PFSK-1 (cell line): ENCODE measurements around the gene PHACTR2.

Experiments used
- FOXP2 ChIP-seq: optimal IDR thresholded peaks from 2 replicates; pipeline ENCODE3; 2011; ENCODE audit warnings: borderline replicate concordance, control low read depth, inconsistent platforms; ENCODE audit not compliant: insufficient read depth; ENCODE audit errors: extremely low read length, extremely low read depth
- POLR2AphosphoS5 ChIP-seq: IDR thresholded peaks from 2 replicates; pipeline ENCODE4 v1.6.1; 2012; ENCODE audit warnings: low read depth, mild to moderate bottlenecking, control low read depth, low read length, moderate library complexity
- SIN3A ChIP-seq: IDR thresholded peaks from 2 replicates; pipeline ENCODE4 v1.6.1; 2012; ENCODE audit warnings: mild to moderate bottlenecking, low read length, moderate library complexity, borderline replicate concordance; ENCODE audit not compliant: insufficient read depth
- TAF1 ChIP-seq: IDR thresholded peaks from 2 replicates; pipeline ENCODE4 v1.6.1; 2012; ENCODE audit warnings: low read length, control low read depth, borderline replicate concordance; ENCODE audit not compliant: insufficient read depth
- TF ChIP-seq, protein P1 (sequence below), 2 experiments: IDR thresholded peaks; 2 replicates each; pipeline versions ENCODE4 v1.6.1 to v1.8.0; 2011 to 2012; ENCODE audit warnings: low read depth in 2 of 2, low read length in 2 of 2, control low read depth in 1 of 2, inconsistent platforms in 1 of 2, mild to moderate bottlenecking in 1 of 2, moderate library complexity in 1 of 2; ENCODE audit not compliant: insufficient read depth in 1 of 2

Gene PHACTR2

DNA sequence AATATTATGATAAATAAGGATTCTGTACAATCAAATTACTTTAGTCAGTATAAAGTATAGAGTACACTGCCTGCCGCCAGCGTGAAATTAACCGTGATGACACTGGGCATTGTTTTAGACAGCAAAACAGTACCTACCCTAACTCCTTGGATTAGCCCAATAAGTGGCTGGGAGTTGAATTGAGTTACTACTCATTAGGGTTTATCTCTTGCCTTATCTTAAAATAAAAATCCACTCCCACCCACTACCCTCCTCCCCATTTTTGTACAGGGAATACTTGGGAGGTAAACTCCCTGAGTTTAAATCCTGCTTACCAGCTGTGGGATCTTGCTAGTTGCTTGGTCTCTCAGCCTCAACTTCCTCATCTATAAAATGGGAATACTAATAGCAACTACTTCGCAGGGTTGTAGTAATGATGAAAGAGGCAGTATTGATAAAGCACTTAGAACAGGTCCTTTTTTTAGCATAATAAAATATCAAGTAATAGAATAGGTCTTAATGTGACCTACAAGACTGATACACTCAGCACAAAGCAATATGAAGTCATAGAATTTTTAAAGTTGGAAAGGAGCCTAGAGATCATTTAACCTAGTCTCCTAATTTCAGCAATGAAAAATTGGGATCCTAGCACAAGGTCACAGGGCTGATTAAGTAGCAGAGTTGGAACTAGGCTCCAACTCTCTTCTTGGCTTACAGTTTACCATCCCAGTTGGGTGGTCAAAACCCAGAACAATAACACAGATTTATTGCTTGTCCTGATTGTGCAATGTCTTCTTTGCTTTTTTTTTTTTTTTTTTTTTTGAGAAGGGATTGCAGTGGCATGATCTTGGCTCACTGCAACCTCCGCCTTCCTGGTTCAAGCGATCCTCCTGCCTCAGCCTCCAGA is 23.8 kb downstream of the PHACTR2 start:
- TF ChIP-seq, protein P1, sequence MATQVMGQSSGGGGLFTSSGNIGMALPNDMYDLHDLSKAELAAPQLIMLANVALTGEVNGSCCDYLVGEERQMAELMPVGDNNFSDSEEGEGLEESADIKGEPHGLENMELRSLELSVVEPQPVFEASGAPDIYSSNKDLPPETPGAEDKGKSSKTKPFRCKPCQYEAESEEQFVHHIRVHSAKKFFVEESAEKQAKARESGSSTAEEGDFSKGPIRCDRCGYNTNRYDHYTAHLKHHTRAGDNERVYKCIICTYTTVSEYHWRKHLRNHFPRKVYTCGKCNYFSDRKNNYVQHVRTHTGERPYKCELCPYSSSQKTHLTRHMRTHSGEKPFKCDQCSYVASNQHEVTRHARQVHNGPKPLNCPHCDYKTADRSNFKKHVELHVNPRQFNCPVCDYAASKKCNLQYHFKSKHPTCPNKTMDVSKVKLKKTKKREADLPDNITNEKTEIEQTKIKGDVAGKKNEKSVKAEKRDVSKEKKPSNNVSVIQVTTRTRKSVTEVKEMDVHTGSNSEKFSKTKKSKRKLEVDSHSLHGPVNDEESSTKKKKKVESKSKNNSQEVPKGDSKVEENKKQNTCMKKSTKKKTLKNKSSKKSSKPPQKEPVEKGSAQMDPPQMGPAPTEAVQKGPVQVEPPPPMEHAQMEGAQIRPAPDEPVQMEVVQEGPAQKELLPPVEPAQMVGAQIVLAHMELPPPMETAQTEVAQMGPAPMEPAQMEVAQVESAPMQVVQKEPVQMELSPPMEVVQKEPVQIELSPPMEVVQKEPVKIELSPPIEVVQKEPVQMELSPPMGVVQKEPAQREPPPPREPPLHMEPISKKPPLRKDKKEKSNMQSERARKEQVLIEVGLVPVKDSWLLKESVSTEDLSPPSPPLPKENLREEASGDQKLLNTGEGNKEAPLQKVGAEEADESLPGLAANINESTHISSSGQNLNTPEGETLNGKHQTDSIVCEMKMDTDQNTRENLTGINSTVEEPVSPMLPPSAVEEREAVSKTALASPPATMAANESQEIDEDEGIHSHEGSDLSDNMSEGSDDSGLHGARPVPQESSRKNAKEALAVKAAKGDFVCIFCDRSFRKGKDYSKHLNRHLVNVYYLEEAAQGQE (IDR thresholded peaks at IDR 0.05; ENCODE audit: insufficient read depth in 1 of 2, low read depth in 2 of 2, low read length in 2 of 2) = no peak
- TF ChIP-seq SIN3A (no peak), TAF1 (no peak), FOXP2 (no peak), POLR2AphosphoS5 (no peak)

DNA sequence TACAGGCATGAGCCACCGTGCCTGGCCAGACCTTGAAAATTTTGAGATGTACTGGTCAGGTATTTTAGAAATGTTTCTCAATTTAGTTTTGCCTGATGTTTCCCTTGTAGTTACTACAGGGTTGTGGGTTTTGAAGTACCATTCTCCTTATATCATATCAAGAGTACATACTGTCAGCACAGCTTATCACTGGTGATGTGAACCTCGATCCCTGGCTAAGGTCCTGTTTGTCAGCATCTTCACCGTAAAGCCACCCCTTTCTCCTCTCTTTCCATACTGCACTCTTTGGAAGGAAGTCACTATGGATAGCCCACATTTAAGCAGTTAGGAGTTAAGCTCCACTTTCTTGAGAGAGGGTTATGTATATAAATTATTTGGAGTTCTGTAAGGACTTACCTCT is 27.8 kb downstream of the PHACTR2 start:
- TF ChIP-seq TAF1 (no peak), SIN3A (no peak), FOXP2 (no peak)
- TF ChIP-seq, protein P1 (IDR thresholded peaks at IDR 0.05; ENCODE audit: insufficient read depth in 1 of 2, low read depth in 2 of 2, low read length in 2 of 2) = no peak

DNA sequence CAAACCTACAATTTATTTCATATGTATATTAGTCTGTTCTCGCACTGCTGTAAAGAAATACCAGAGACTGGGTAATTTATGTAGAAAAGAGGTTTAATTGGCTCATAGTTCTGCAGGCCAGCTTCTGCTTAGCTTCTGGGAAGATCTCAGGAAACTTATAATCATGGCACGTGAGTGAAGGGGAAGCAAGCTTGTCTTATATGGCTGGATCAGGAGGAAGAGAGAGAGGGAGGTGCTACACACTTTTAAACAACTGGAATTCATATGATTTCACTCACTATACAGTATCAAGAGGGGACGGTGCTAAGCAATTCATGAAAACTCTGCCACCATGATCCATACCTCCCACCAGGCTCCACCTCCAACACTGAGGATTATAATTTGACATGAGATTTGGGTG is 29.9 kb downstream of the PHACTR2 start:
- TF ChIP-seq POLR2AphosphoS5 (no peak), FOXP2 (no peak), TAF1 (no peak), SIN3A (no peak)
- TF ChIP-seq, protein P1 (IDR thresholded peaks at IDR 0.05; ENCODE audit: insufficient read depth in 1 of 2, low read depth in 2 of 2, low read length in 2 of 2) = no peak

DNA sequence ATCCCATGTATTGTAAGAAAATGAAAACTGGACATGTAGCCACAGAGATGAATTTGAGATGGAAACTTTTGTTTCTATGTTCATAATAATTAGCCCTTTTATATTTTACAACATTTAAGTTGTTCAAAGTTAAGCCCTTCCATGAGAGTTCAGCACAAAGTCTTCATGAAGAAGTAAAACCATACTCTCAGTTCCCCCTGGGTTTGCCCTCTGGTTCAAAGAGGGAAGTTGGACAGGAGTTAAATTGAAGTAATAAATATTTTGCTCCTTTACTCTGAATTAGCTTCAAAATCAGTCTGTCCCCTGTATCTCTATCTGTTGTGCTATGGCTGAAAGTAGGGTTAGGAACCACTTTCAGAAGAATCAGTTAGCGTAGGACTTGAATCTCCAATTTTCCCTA is 31.1 kb downstream of the PHACTR2 start:
- TF ChIP-seq, protein P1 (IDR thresholded peaks at IDR 0.05; ENCODE audit: insufficient read depth in 1 of 2, low read depth in 2 of 2, low read length in 2 of 2) = no peak
- no peak for TF ChIP-seq SIN3A
- TF ChIP-seq POLR2AphosphoS5 = no peak
- TF ChIP-seq TAF1 = no peak
- no peak for TF ChIP-seq FOXP2
